Fibroblast of pulmonary artery (primary cell): ENCODE measurements around the gene SUN2.

Experiments used
- DNase-seq: peaks from one replicate; pipeline ENCODE4 v3.0.0-alpha.2; 2010; ENCODE audit warnings: low read depth
- H3K4me3 ChIP-seq: replicated peaks from 2 replicates; pipeline ENCODE4 v1.5.1; 2011; ENCODE audit warnings: low read depth, mild to moderate bottlenecking, control low read depth, low read length, moderate library complexity
- CTCF ChIP-seq: IDR thresholded peaks from 2 replicates; pipeline ENCODE4 v1.5.1; 2011; ENCODE audit warnings: mild to moderate bottlenecking, control low read depth, low read length, inconsistent platforms; ENCODE audit errors: missing control alignments

Gene SUN2

GRCh38 chr22:38740754-38741153, 15.0 kb downstream of the SUN2 start:
- no peak for TF ChIP-seq CTCF
- H3K4me3 ChIP-seq: no peak overlapping the region
- DNase-seq: no peak

GRCh38 chr22:38740116-38740723, 15.6 kb downstream of the SUN2 start:
- no peak for TF ChIP-seq CTCF
- DNase-seq: no peak
- H3K4me3 ChIP-seq: no peak overlapping the region

GRCh38 chr22:38739300-38740055, 16.3 kb downstream of the SUN2 start:
- TF ChIP-seq CTCF: no peak
- H3K4me3 ChIP-seq: no peak overlapping the region
- no peak for DNase-seq

- H3K4me3 ChIP-seq: no peak overlapping the region
- no peak for DNase-seq
- no peak for TF ChIP-seq CTCF
Measured at GRCh38 chr22:38738475-38739070, 17.2 kb downstream of the SUN2 start.

- no peak overlapping the region for H3K4me3 ChIP-seq
- TF ChIP-seq CTCF: no peak
- no peak for DNase-seq
Measured at GRCh38 chr22:38737302-38738060, 18.3 kb downstream of the SUN2 start.

- no peak overlapping the region for H3K4me3 ChIP-seq
- TF ChIP-seq CTCF: no peak
- DNase-seq: no peak
Measured at GRCh38 chr22:38736257-38736570, 19.6 kb downstream of the SUN2 start.
